Smooth muscle cell of bladder (primary cell): Measurements from ENCODE around the gene CEBPE. TPM values are rescaled to one million over a fixed set of nuclear protein-coding genes. Genes with fewer than 3 reads are reported as not detected.

Experiments
- total RNA-seq: library from RNA; depleted of rRNA; stranded (reverse); fragments of >200 nt; gene quantifications from 2 replicates; pipeline ENCODE4 v1.2.3, GENCODE V29; 2014

Gene CEBPE
- total RNA-seq: not detected in 2 replicates

GRCh38 chr14:23118506-23119362 lies at the start of gene CEBPE:
TSS of gene CEBPE (minus strand) at chr14:23119255. CDS start at chr14:23119091, 164 bp downstream.

GRCh38 chr14:23104591-23105347 lies 14.3 kb downstream of the CEBPE start, which contains the start of gene CIROP:
TSS of gene CIROP (minus strand) at chr14:23104989. CDS start at chr14:23104920, 69 bp downstream.

GRCh38 chr14:23095196-23096108 lies 23.6 kb downstream of the CEBPE start, which contains the start of gene C14orf119:
TSS of gene C14orf119 (plus strand) at chr14:23095505. CDS start at chr14:23097659, 2,154 bp downstream.

GRCh38 chr14:23094666-23095195 lies 24.3 kb downstream of the CEBPE start, which contains the start of gene ACIN1:
TSS of gene ACIN1 (minus strand) at chr14:23095136. CDS start at chr14:23095112, 24 bp downstream.

Other genes with a start within 250 kb of the CEBPE start
- gene LRP10, start 247.5 kb downstream of the CEBPE start, total RNA-seq: 40.8 and 66.0 TPM in 2 replicates
- 0.09 and 0.14 TPM in 2 replicates for gene REM2, start 236.0 kb downstream of the CEBPE start, total RNA-seq
- gene RBM23, start 200.1 kb downstream of the CEBPE start, total RNA-seq: 47.5 and 50.9 TPM in 2 replicates
- 45.7 and 48.5 TPM in 2 replicates for gene PRMT5, start 189.9 kb downstream of the CEBPE start, total RNA-seq
- 27.6 and 32.4 TPM in 2 replicates for gene HAUS4, start 162.2 kb downstream of the CEBPE start, total RNA-seq
- 31.0 and 47.3 TPM in 2 replicates for gene AJUBA, start 136.7 kb downstream of the CEBPE start, total RNA-seq
- 10.4 and 11.7 TPM in 2 replicates for gene C14orf93, start 109.1 kb downstream of the CEBPE start, total RNA-seq
- gene PSMB5, start 84.4 kb downstream of the CEBPE start, total RNA-seq: 222 and 237 TPM in 2 replicates
- gene PSMB11, start 77.0 kb downstream of the CEBPE start, total RNA-seq: not detected in 2 replicates
- gene CDH24, start 61.7 kb downstream of the CEBPE start, total RNA-seq: 3.3 and 6.2 TPM in 2 replicates
- gene ACIN1, start 24.1 kb downstream of the CEBPE start, total RNA-seq: 53.8 and 73.3 TPM in 2 replicates
- gene C14orf119, start 23.8 kb downstream of the CEBPE start, total RNA-seq: 58.2 and 80.6 TPM in 2 replicates
- under 0.01 and 0.18 TPM in 2 replicates for gene CIROP, start 14.3 kb downstream of the CEBPE start, total RNA-seq
- 1.9 and 2.3 TPM in 2 replicates for gene SLC7A8, start 64.4 kb upstream of the CEBPE start, total RNA-seq
- not detected in 2 replicates for gene RNF212B, start 118.7 kb upstream of the CEBPE start, total RNA-seq
- 4.0 and 6.1 TPM in 2 replicates for gene HOMEZ, start 166.9 kb upstream of the CEBPE start, total RNA-seq
- 1.8 and 2.6 TPM in 2 replicates for gene PPP1R3E, start 183.6 kb upstream of the CEBPE start, total RNA-seq
- 12.8 and 13.2 TPM in 2 replicates for gene BCL2L2, start 187.6 kb upstream of the CEBPE start, total RNA-seq
- gene PABPN1, start 202.2 kb upstream of the CEBPE start, total RNA-seq: 102 and 114 TPM in 2 replicates
- 19.5 and 25.0 TPM in 2 replicates for gene SLC22A17, start 233.6 kb upstream of the CEBPE start, total RNA-seq
- 1.5 and 3.1 TPM in 2 replicates for gene EFS, start 245.9 kb upstream of the CEBPE start, total RNA-seq